GM12873 (cell line): ENCODE data around the gene RPL35.

Source experiments
- TF ChIP-seq, protein P1 (sequence below): IDR thresholded peaks from 2 replicates; pipeline ENCODE4 v1.5.1; 2012; ENCODE audit warnings: low read depth, mild to moderate bottlenecking, moderate library complexity, low read length, control low read depth; ENCODE audit not compliant: insufficient read depth; ENCODE audit errors: missing control alignments

Gene RPL35

DNA sequence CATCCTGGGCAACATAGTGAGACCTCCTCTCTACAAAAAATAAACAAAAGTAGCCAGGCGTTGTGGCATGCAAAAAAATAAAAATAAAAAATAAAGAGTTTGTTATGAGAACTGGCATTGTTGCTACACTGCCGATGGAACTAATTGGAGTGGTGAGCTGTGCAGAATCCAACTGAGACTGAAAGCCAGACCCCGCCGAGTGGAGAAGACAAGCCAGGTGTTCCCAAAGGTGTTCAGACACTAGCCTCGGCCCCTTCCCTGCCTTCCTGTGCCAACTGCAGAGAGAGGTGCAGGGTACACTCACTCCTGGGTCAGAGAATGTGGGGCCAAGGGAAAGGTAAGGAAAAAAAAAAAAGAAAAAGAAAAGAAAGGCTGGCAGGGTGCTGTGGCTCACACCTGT, 46.2 kb downstream of the RPL35 start:
- TF ChIP-seq, protein P1, sequence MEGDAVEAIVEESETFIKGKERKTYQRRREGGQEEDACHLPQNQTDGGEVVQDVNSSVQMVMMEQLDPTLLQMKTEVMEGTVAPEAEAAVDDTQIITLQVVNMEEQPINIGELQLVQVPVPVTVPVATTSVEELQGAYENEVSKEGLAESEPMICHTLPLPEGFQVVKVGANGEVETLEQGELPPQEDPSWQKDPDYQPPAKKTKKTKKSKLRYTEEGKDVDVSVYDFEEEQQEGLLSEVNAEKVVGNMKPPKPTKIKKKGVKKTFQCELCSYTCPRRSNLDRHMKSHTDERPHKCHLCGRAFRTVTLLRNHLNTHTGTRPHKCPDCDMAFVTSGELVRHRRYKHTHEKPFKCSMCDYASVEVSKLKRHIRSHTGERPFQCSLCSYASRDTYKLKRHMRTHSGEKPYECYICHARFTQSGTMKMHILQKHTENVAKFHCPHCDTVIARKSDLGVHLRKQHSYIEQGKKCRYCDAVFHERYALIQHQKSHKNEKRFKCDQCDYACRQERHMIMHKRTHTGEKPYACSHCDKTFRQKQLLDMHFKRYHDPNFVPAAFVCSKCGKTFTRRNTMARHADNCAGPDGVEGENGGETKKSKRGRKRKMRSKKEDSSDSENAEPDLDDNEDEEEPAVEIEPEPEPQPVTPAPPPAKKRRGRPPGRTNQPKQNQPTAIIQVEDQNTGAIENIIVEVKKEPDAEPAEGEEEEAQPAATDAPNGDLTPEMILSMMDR: no peak

DNA sequence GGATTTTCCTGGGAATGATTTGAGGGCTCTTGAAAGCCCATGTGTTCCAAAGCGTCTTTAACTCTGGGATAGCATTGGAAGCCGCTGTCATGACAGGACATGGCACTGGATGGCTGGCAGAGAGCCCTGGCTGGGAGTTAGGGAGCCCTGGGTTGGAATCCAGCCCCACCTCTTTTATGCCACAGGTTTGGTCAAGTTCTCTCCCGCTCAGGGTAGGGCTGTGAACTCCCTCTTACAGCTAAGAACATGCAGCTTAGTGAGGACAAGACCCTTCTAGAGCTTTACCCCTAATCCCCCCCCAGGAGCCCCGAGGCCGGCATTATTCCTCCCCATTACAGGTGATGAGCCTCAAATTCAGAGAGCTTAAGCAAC, 47.6 kb downstream of the RPL35 start:
- TF ChIP-seq, protein P1: no peak

GRCh38 chr9:124813501-124814163, 48.1 kb downstream of the RPL35 start:
- TF ChIP-seq, protein P1: no peak

- TF ChIP-seq, protein P1: no peak
Measured at GRCh38 chr9:124813041-124813440, 48.7 kb downstream of the RPL35 start.

DNA sequence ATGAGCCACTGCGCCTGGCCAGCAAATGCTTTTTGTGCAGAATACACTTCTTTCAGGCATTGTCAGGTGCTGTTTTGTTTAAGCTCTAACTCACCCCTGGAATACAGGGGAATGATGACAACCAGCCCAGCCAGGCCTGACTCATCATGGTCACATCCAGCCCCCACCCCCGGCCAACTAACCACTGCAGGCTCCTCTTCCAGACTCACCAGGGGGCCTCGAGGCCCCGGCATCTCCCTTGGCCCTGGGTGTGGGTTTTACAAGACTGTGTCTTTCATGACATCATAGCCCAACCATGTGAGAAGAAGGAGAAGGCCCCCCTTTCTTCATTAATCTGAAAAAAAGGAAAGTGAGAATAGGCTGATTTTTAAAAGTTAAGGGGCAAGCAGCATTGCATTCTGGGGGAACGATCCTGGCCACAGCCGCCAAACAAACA, 49.3 kb downstream of the RPL35 start:
- TF ChIP-seq, protein P1: no peak

DNA sequence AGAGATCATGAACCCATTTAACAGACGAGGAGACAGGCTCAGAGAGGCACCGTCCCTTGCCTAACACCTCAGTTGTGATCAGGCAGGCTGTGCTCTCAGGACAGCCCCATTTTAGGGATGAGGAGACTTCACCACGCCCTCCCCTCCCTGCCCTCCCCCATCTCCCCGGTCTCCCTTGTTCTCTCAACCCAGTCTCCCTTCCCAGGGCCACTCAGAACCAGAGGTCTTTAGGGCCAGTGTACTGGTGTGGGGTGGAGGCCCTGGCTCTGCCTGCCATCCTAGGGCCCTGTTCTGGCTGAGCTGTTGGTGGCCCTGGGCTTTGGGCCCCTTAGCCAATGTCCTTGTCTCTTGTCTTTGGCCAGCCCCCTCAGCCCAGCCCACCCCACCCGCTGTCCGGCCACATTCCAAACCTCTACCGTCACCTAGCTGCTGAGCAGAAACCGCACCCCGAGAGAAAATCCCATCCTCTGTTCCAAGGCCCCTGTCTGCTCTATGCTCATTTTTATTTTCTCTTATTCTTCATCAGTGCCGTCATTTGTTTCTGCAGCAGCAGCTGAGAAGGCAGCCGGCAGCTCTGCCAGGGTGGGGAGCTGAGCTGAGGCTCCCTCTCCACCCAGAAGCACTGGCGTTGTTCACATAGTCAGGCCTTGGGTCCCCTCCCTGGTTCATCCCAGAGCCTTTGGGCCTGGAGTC, 50.9 kb downstream of the RPL35 start:
- TF ChIP-seq, protein P1: no peak

DNA sequence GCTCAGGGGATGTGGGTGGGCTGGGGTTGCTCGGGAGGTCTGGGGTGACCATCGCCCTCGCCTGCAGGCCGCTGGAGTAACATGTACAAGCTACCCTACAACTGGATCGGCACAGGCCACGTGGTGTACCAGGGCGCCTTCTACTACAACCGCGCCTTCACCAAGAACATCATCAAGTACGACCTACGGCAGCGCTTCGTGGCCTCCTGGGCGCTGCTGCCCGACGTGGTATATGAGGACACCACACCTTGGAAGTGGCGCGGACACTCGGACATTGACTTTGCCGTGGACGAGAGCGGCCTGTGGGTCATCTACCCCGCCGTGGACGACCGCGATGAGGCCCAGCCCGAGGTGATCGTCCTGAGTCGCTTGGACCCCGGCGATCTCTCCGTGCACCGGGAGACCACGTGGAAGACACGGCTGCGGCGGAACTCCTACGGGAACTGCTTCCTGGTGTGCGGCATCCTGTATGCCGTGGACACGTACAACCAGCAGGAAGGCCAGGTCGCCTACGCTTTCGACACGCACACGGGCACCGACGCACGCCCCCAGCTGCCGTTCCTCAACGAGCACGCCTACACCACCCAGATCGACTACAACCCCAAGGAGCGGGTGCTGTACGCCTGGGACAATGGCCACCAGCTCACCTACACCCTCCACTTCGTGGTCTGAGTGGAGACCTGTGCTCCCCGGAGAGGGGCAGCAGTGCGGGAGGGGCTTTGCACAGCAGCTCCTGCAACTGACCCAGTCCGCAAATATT, 51.8 kb downstream of the RPL35 start:
- TF ChIP-seq, protein P1: no peak
